ENCODE measurements around the gene CLEC9A.

DNA sequence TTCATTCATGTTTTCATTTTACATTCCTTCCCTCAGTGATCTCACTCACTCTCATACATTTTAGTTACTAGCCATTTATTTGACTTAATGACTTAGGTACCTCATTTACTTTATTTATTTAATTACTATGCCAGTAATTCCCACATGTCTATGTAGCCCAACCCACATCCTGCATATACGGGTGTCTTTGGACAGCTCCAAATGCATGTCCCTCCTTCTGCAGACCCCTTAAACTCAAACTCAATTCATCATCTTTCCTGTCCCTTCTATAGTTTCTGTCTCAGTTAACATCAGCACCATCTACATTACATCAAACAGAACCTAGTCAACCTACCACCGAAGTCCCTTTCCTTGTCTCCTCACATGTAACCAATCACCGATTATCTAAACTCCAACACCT lies 65.5 kb downstream of the CLEC9A start:
- TF ChIP-seq POLR2A (IDR thresholded peaks at IDR 0.05) (no peak), EP300 (IDR thresholded peaks at IDR 0.05; ENCODE audit: low read depth) (no peak)
- TF ChIP-seq, protein P1, sequence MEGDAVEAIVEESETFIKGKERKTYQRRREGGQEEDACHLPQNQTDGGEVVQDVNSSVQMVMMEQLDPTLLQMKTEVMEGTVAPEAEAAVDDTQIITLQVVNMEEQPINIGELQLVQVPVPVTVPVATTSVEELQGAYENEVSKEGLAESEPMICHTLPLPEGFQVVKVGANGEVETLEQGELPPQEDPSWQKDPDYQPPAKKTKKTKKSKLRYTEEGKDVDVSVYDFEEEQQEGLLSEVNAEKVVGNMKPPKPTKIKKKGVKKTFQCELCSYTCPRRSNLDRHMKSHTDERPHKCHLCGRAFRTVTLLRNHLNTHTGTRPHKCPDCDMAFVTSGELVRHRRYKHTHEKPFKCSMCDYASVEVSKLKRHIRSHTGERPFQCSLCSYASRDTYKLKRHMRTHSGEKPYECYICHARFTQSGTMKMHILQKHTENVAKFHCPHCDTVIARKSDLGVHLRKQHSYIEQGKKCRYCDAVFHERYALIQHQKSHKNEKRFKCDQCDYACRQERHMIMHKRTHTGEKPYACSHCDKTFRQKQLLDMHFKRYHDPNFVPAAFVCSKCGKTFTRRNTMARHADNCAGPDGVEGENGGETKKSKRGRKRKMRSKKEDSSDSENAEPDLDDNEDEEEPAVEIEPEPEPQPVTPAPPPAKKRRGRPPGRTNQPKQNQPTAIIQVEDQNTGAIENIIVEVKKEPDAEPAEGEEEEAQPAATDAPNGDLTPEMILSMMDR (IDR thresholded peaks at IDR 0.05) = no peak

Data from transverse colon (tissue), 3 donors.